Ishikawa (cell line): Measurements from ENCODE around the gene HOXB6.

Experiments used
- EGR1 ChIP-seq: IDR thresholded peaks from 2 replicates; pipeline ENCODE4 v1.6.1; 2012
- TF ChIP-seq, protein P1 (sequence below): IDR thresholded peaks from 2 replicates; pipeline ENCODE4 v1.6.1; 2012; ENCODE audit warnings: low read depth, mild to moderate bottlenecking

DNA sequence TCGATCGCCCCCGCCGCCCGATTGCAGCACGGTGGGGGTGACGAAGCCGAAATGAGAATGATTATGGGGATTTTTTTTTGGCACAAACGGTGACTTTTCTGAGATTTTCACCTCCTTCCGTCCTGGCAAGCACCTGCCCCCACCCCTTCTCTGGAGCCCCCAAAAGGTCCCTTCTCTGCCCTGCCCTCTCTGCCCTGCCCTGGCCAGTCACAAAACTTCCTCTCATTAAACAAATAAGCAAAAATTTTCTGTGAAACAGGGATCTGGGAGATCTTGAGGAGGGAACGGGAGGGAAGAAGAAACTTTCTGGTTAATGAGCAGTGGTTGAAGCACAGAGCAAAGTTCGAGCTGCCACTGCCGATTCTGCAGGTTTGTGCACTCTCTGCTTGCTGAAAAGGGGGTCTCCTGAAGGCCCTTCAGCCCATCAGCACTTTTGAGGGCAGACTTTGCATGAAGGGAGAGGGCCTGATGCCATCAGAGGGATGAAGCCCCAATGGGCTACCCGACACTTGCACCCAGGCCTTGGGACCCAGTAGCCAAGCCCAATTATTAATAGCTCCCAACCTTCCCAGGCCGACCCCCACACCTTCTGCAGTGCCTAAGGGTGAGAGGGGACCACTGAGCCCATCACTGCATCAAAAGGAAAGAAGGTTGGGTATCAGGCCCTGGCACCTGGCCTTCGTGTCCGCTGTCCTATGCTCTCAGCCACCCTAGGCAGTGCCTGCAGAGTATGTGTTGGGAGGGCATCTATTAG lies 11.4 kb upstream of the HOXB6 start:
- TF ChIP-seq EGR1: no peak
- TF ChIP-seq, protein P1, sequence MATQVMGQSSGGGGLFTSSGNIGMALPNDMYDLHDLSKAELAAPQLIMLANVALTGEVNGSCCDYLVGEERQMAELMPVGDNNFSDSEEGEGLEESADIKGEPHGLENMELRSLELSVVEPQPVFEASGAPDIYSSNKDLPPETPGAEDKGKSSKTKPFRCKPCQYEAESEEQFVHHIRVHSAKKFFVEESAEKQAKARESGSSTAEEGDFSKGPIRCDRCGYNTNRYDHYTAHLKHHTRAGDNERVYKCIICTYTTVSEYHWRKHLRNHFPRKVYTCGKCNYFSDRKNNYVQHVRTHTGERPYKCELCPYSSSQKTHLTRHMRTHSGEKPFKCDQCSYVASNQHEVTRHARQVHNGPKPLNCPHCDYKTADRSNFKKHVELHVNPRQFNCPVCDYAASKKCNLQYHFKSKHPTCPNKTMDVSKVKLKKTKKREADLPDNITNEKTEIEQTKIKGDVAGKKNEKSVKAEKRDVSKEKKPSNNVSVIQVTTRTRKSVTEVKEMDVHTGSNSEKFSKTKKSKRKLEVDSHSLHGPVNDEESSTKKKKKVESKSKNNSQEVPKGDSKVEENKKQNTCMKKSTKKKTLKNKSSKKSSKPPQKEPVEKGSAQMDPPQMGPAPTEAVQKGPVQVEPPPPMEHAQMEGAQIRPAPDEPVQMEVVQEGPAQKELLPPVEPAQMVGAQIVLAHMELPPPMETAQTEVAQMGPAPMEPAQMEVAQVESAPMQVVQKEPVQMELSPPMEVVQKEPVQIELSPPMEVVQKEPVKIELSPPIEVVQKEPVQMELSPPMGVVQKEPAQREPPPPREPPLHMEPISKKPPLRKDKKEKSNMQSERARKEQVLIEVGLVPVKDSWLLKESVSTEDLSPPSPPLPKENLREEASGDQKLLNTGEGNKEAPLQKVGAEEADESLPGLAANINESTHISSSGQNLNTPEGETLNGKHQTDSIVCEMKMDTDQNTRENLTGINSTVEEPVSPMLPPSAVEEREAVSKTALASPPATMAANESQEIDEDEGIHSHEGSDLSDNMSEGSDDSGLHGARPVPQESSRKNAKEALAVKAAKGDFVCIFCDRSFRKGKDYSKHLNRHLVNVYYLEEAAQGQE: no peak
